ENCODE data around the gene IGSF21.

- no peak for TF ChIP-seq JUN (CRISPR knock-in tag; IDR thresholded peaks at IDR 0.05)
- TF ChIP-seq CTCF (IDR thresholded peaks at IDR 0.05) = peak; percentile 77
- TF ChIP-seq ZNF138 (CRISPR knock-in tag; conservative IDR thresholded peaks at IDR 0.05) = no peak
- no peak for TF ChIP-seq ZNF121 (CRISPR knock-in tag; IDR thresholded peaks at IDR 0.05)
- TF ChIP-seq NFYB (CRISPR knock-in tag; conservative IDR thresholded peaks at IDR 0.05; ENCODE audit: low read depth) = no peak
- TF ChIP-seq USF2 (CRISPR knock-in tag; IDR thresholded peaks at IDR 0.05) = no peak
- TF ChIP-seq FOXP1 (CRISPR knock-in tag; IDR thresholded peaks at IDR 0.05; ENCODE audit: borderline replicate concordance) = no peak
- no peak for TF ChIP-seq ZNF263 (CRISPR knock-in tag; IDR thresholded peaks at IDR 0.05; ENCODE audit: low read depth)
- no peak for TF ChIP-seq GABPB1 (CRISPR knock-in tag; IDR thresholded peaks at IDR 0.05)
- TF ChIP-seq ZNF281 (CRISPR knock-in tag; IDR thresholded peaks at IDR 0.05) = no peak
- TF ChIP-seq ATF2 (CRISPR knock-in tag; IDR thresholded peaks at IDR 0.05; ENCODE audit: borderline replicate concordance, low read depth) = no peak
- no peak for TF ChIP-seq MLX (CRISPR knock-in tag; IDR thresholded peaks at IDR 0.05)
Observed at GRCh38 chr1:18373882-18374493, 266.4 kb downstream of the IGSF21 start.

All from WTC11 (cell line).